HG03196 (cell line): ENCODE results near the gene CDK14.
"Not testable (repeated sequence)": the region's sequence is repeated elsewhere in the genome, so short reads cannot be mapped to it uniquely, and the experiment has no call there.

Experiments
- ATAC-seq: cut with Tn5 transposase; IDR thresholded peaks from one replicate; pipeline ENCODE4 v1.9.1; 2021; ENCODE audit not compliant: unreplicated experiment

The CDK14 gene

GRCh38 chr7:91135300-91135699 lies 539.2 kb downstream of the CDK14 start:
- ATAC-seq = no peak

GRCh38 chr7:91135703-91136430 lies 539.7 kb downstream of the CDK14 start:
- no peak for ATAC-seq

- ATAC-seq = peak; percentile 50
Measured at GRCh38 chr7:91137153-91137787, 541.1 kb downstream of the CDK14 start.

- ATAC-seq = no peak
Measured at GRCh38 chr7:91137788-91138368, 541.8 kb downstream of the CDK14 start.

- no peak for ATAC-seq
Measured at GRCh38 chr7:91140286-91140685, 544.2 kb downstream of the CDK14 start.

- ATAC-seq = no peak
Measured at GRCh38 chr7:91140982-91141381, 544.9 kb downstream of the CDK14 start.

- ATAC-seq = no peak
Measured at GRCh38 chr7:91142743-91143142, 546.6 kb downstream of the CDK14 start.

GRCh38 chr7:91149341-91150246 lies 553.5 kb downstream of the CDK14 start:
- ATAC-seq = no peak

GRCh38 chr7:91151916-91152315 lies 555.8 kb downstream of the CDK14 start:
- no peak for ATAC-seq

- no peak for ATAC-seq
Measured at GRCh38 chr7:91156316-91157185, 560.4 kb downstream of the CDK14 start.

- ATAC-seq = no peak
Measured at GRCh38 chr7:91157579-91158320, 561.6 kb downstream of the CDK14 start.

GRCh38 chr7:91162436-91162835 lies 566.3 kb downstream of the CDK14 start:
- ATAC-seq = no peak

GRCh38 chr7:91164506-91164905 lies 568.4 kb downstream of the CDK14 start:
- ATAC-seq = no peak

- ATAC-seq = peak; percentile 86
Measured at GRCh38 chr7:91165006-91165845, 569.1 kb downstream of the CDK14 start.

GRCh38 chr7:91165846-91166230 lies 569.7 kb downstream of the CDK14 start:
- ATAC-seq = peak; percentile 28

- ATAC-seq = no peak
Measured at GRCh38 chr7:91168871-91169829, 573.0 kb downstream of the CDK14 start.

GRCh38 chr7:91169830-91170191 lies 573.7 kb downstream of the CDK14 start:
- ATAC-seq = no peak

- ATAC-seq = not testable (repeated sequence)
Measured at GRCh38 chr7:91173265-91173664, 577.1 kb downstream of the CDK14 start.
